HG03378 (cell line): Measurements from ENCODE around the gene FKBP1A.

ENCODE experiments used
- ATAC-seq: cut with Tn5 transposase; IDR thresholded peaks from one replicate; pipeline ENCODE4 v1.9.1; 2021; ENCODE audit warnings: mild to moderate bottlenecking, moderate library complexity; ENCODE audit not compliant: unreplicated experiment

FKBP1A gene

GRCh38 chr20:1335961-1336698 is 56.7 kb downstream of the FKBP1A start:
- ATAC-seq: no peak

GRCh38 chr20:1334761-1335160 is 58.1 kb downstream of the FKBP1A start:
- no peak for ATAC-seq

- no peak for ATAC-seq
Measured at GRCh38 chr20:1334370-1334731, 58.5 kb downstream of the FKBP1A start.

GRCh38 chr20:1333462-1334369 is 59.1 kb downstream of the FKBP1A start:
- no peak for ATAC-seq

GRCh38 chr20:1332749-1333300 is 60.0 kb downstream of the FKBP1A start:
- no peak for ATAC-seq

GRCh38 chr20:1331801-1332453 is 60.9 kb downstream of the FKBP1A start:
- no peak for ATAC-seq

GRCh38 chr20:1331101-1331500 is 61.8 kb downstream of the FKBP1A start:
- no peak for ATAC-seq

GRCh38 chr20:1330075-1330830 is 62.6 kb downstream of the FKBP1A start:
- ATAC-seq: peak; percentile 47

GRCh38 chr20:1328680-1329330 is 64.0 kb downstream of the FKBP1A start, which contains the start of gene SDCBP2:
SDCBP2 (minus strand) TSS chr20:1329139; CDS start chr20:1320416, 8,723 bp downstream.
- no peak for ATAC-seq

- no peak for ATAC-seq
Measured at GRCh38 chr20:1327827-1328679, 64.8 kb downstream of the FKBP1A start.

GRCh38 chr20:1327241-1327653 is 65.6 kb downstream of the FKBP1A start:
- no peak for ATAC-seq

- ATAC-seq: no peak
Measured at GRCh38 chr20:1326031-1326930, 66.6 kb downstream of the FKBP1A start.

GRCh38 chr20:1325173-1326030 is 67.5 kb downstream of the FKBP1A start:
- ATAC-seq: peak; percentile 76

GRCh38 chr20:1324598-1325172 is 68.2 kb downstream of the FKBP1A start:
- no peak for ATAC-seq

GRCh38 chr20:1323830-1324597 is 68.8 kb downstream of the FKBP1A start:
- no peak for ATAC-seq

GRCh38 chr20:1323256-1323655 is 69.6 kb downstream of the FKBP1A start:
- no peak for ATAC-seq
